ENCODE results near the gene SIK3. TPM values are rescaled to one million over a fixed set of nuclear protein-coding genes. Genes with fewer than 3 reads are reported as not detected.

Gene SIK3
- total RNA-seq, 4 donors from 2014 or later, result 45.0 to 70.2 (median 48.8) TPM

DNA sequence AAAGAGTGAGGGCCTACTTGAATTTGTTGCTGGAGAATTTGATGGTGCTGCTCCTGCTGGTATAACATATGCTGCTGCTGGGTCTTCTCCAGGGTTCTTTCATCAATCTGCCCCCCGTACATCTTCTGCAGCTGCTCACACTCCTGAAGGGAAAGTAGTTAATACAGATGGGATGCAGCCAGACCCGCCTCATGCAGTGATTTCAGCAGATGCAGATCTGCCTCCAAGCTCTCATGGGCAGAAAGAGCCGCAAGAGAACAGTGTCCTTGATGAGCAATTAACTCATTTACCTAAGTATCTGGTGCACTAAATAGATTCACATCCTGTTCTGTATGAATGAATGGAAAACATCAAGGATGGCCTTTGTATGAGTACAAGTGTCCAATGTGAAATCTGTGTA, 236.0 kb downstream of the SIK3 start:
- no peak for TF ChIP-seq POLR2A (IDR thresholded peaks at IDR 0.05)
- TF ChIP-seq, protein P1, sequence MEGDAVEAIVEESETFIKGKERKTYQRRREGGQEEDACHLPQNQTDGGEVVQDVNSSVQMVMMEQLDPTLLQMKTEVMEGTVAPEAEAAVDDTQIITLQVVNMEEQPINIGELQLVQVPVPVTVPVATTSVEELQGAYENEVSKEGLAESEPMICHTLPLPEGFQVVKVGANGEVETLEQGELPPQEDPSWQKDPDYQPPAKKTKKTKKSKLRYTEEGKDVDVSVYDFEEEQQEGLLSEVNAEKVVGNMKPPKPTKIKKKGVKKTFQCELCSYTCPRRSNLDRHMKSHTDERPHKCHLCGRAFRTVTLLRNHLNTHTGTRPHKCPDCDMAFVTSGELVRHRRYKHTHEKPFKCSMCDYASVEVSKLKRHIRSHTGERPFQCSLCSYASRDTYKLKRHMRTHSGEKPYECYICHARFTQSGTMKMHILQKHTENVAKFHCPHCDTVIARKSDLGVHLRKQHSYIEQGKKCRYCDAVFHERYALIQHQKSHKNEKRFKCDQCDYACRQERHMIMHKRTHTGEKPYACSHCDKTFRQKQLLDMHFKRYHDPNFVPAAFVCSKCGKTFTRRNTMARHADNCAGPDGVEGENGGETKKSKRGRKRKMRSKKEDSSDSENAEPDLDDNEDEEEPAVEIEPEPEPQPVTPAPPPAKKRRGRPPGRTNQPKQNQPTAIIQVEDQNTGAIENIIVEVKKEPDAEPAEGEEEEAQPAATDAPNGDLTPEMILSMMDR (IDR thresholded peaks at IDR 0.05), result no peak
- TF ChIP-seq EP300 (IDR thresholded peaks at IDR 0.05), result no peak
- Histone ChIP-seq H3K36me3 (peaks cover 0 to 99% (median 25%) of the 10 kb centered on the region in 3 donors), H3K4me1 (no peaks in the 10 kb centered on the region), H3K9me3 (no peaks in the 10 kb centered on the region), H3K4me3 (no peak overlapping the region), H3K27ac (no peak overlapping the region), H3K27me3 (no peaks in the 10 kb centered on the region)
- 87 to 88% methylated on average over 3 of the region's 3 CpGs for WGBS, 2 donors
- DNase-seq (ENCODE audit: low spot score in 2 of 2), result no peak

GRCh38 chr11:116861539-116861938, 236.7 kb downstream of the SIK3 start:
- H3K27me3 ChIP-seq, result no peaks in the 10 kb centered on the region
- TF ChIP-seq, protein P1 (IDR thresholded peaks at IDR 0.05), result no peak
- no peak for TF ChIP-seq EP300 (IDR thresholded peaks at IDR 0.05)
- TF ChIP-seq POLR2A (IDR thresholded peaks at IDR 0.05), result no peak
- WGBS, 2 donors, result 88 to 92% methylated on average over 1 of the region's 1 CpG
- no peaks in the 10 kb centered on the region for H3K9me3 ChIP-seq
- no peak overlapping the region for H3K4me3 ChIP-seq
- H3K36me3 ChIP-seq, result peaks cover 0 to 99% (median 27%) of the 10 kb centered on the region in 3 donors
- H3K27ac ChIP-seq, result no peak overlapping the region
- H3K4me1 ChIP-seq, result no peaks in the 10 kb centered on the region
- DNase-seq (ENCODE audit: low spot score in 2 of 2), result no peak

- no peak for DNase-seq (ENCODE audit: low spot score in 2 of 2)
- Histone ChIP-seq H3K27ac (no peak overlapping the region), H3K4me3 (no peak overlapping the region), H3K36me3 (peaks cover 0 to 97% (median 21%) of the 10 kb centered on the region in 3 donors), H3K4me1 (no peaks in the 10 kb centered on the region), H3K9me3 (no peaks in the 10 kb centered on the region), H3K27me3 (no peaks in the 10 kb centered on the region)
- TF ChIP-seq, protein P1 (IDR thresholded peaks at IDR 0.05), result no peak
- TF ChIP-seq EP300 (IDR thresholded peaks at IDR 0.05) (no peak), POLR2A (IDR thresholded peaks at IDR 0.05) (no peak)
- 91 to 94% methylated on average over 6 of the region's 6 CpGs for WGBS, 2 donors
These were observed 237.9 kb downstream of the SIK3 start for GRCh38 chr11:116860303-116860702.

GRCh38 chr11:116859175-116859574, 239.1 kb downstream of the SIK3 start:
- peaks cover 0 to 98% (median 16%) of the 10 kb centered on the region in 3 donors for H3K36me3 ChIP-seq
- H3K27ac ChIP-seq, result no peak overlapping the region
- no peaks in the 10 kb centered on the region for H3K27me3 ChIP-seq
- DNase-seq (ENCODE audit: low spot score in 2 of 2), result no peak
- no peaks in the 10 kb centered on the region for H3K9me3 ChIP-seq
- peaks cover 0 to 4% (median under 1%) of the 10 kb centered on the region in 4 donors for H3K4me1 ChIP-seq
- WGBS, 2 donors, result 92 to 95% methylated on average over 8 of the region's 8 CpGs
- no peak overlapping the region for H3K4me3 ChIP-seq
- TF ChIP-seq EP300 (IDR thresholded peaks at IDR 0.05), result no peak

DNA sequence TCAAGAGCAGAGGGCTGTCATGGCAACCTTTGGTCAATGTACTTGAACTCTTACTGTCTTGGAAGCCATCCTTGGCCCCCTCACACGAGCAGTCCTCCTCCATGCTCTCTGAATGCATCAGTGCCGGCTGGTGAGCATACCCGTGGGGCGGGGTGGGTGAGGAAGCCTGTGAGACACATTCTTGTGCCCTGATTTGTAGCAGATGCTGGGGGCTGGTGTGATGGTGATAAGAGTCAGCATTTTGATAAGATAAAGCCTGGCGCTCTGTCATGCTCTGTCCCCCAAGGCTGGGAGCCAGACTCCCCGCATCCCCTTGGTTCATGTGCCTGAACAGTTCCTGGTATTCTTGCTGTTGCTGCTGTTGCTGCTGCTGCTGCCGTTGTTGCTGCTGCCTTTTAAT, 240.3 kb downstream of the SIK3 start:
- Histone ChIP-seq H3K36me3 (peaks cover 0 to 96% (median 16%) of the 10 kb centered on the region in 3 donors), H3K9me3 (no peaks in the 10 kb centered on the region), H3K27me3 (no peaks in the 10 kb centered on the region), H3K27ac (no peak overlapping the region), H3K4me3 (no peak overlapping the region), H3K4me1 (peaks cover 0 to 17% (median 10%) of the 10 kb centered on the region in 4 donors)
- TF ChIP-seq, protein P1 (IDR thresholded peaks at IDR 0.05), result no peak
- TF ChIP-seq EP300 (IDR thresholded peaks at IDR 0.05) (no peak), POLR2A (IDR thresholded peaks at IDR 0.05) (no peak)
- DNase-seq (ENCODE audit: low spot score in 2 of 2), result no peak
- 88 to 92% methylated on average over 6 to 7 of the region's 7 CpGs for WGBS, 2 donors

- WGBS, 2 donors, result 86 to 93% methylated on average over 2 of the region's 2 CpGs
- DNase-seq (ENCODE audit: low spot score in 2 of 2), result no peak
- H3K27ac ChIP-seq, result no peak overlapping the region
These were observed 240.9 kb downstream of the SIK3 start for GRCh38 chr11:116857316-116857715.

More at GRCh38 chr11:116857316-116857715, 240.9 kb downstream of the SIK3 start:
- Histone ChIP-seq H3K4me3 (no peak overlapping the region), H3K9me3 (no peaks in the 10 kb centered on the region), H3K27me3 (no peaks in the 10 kb centered on the region), H3K4me1 (peaks cover 0 to 23% (median 16%) of the 10 kb centered on the region in 4 donors), H3K36me3 (peaks cover 0 to 90% (median 12%) of the 10 kb centered on the region in 3 donors)
- no peak for TF ChIP-seq POLR2A (IDR thresholded peaks at IDR 0.05)
- TF ChIP-seq, protein P1 (IDR thresholded peaks at IDR 0.05), result no peak
- no peak for TF ChIP-seq EP300 (IDR thresholded peaks at IDR 0.05)
